OCI-LY3 (cell line): Measurements from ENCODE around the gene MLH3.
"Not testable (repeated sequence)": the region's sequence is repeated elsewhere in the genome, so short reads cannot be mapped to it uniquely, and the experiment has no call there.

Experiments used
- EZH2phosphoT487 ChIP-seq: fragments of 200-600 bp; shearing (Covaris generic); IDR thresholded peaks from 2 replicates; pipeline ENCODE4 v1.6.1; 2018; ENCODE audit warnings: antibody characterized with exemption, mixed run types, low read depth
- TF ChIP-seq, protein P1 (sequence below): fragments of 200-600, 300-600 bp; sonication (generic); IDR thresholded peaks from 2 replicates; pipeline ENCODE4 v1.5.1; 2014; ENCODE audit warnings: antibody characterized with exemption, low read length, low read depth

DNA sequence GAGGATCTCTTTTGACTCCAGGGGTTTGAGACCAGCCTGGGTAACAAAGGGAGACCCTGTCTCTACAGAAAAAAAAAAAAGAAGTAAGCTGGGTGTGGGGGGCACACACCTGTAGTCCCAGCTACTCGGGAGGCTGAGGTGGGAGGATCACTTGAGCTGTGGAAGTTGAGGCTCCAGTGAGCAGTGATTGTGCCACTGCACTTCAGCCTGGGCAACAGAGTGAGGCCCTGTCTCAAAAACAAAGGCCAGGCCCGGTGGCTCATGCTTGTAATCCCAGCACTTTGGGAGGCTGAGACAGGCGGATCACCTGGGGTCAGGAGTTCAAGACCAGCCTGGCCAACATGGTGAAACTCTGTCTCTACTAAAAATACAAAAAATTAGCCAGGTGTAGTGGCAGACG, 16.5 kb upstream of the MLH3 start:
- TF ChIP-seq, protein P1, sequence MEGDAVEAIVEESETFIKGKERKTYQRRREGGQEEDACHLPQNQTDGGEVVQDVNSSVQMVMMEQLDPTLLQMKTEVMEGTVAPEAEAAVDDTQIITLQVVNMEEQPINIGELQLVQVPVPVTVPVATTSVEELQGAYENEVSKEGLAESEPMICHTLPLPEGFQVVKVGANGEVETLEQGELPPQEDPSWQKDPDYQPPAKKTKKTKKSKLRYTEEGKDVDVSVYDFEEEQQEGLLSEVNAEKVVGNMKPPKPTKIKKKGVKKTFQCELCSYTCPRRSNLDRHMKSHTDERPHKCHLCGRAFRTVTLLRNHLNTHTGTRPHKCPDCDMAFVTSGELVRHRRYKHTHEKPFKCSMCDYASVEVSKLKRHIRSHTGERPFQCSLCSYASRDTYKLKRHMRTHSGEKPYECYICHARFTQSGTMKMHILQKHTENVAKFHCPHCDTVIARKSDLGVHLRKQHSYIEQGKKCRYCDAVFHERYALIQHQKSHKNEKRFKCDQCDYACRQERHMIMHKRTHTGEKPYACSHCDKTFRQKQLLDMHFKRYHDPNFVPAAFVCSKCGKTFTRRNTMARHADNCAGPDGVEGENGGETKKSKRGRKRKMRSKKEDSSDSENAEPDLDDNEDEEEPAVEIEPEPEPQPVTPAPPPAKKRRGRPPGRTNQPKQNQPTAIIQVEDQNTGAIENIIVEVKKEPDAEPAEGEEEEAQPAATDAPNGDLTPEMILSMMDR, result not testable (repeated sequence)
- not testable (repeated sequence) for TF ChIP-seq EZH2phosphoT487
